RCC 7860 (cell line): Measurements from ENCODE around the gene PPIB.
A peak's percentile ranks its signal among the peaks of the same experiment; 100 is the strongest.
"Not testable (repeated sequence)": the region's sequence is repeated elsewhere in the genome, so short reads cannot be mapped to it uniquely, and the experiment has no call there.

Experiments
- DNase-seq: peaks from one replicate; pipeline ENCODE4 v3.0.0-alpha.2; 2015; ENCODE audit warnings: low spot score
- FAIRE-seq: peaks from 2 replicates; lab custom pipeline; 2012; peaks lifted over from hg19 to GRCh38; lab: Jason Lieb, UNC

PPIB gene

DNA sequence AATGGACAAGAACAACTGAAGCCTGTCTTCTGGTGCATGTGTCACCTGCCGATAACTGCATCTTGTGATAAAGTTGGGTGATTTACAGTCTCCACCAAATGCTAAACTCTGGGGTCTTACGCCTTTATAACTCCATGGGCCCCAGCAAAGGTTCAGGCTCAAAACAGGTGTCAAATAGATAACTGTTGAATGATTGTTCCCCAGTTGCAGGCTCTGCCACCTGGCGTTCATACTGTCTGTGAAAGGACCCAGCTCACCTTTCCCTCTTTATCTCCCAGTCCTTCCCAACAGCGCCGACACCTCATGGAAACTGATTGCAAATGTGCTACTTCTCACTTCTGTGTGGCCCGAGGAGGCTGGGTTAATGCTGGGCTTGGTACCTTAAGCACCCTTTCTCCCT is 19.5 kb downstream of the PPIB start:
- FAIRE-seq, result no peak
- DNase-seq, result no peak

DNA sequence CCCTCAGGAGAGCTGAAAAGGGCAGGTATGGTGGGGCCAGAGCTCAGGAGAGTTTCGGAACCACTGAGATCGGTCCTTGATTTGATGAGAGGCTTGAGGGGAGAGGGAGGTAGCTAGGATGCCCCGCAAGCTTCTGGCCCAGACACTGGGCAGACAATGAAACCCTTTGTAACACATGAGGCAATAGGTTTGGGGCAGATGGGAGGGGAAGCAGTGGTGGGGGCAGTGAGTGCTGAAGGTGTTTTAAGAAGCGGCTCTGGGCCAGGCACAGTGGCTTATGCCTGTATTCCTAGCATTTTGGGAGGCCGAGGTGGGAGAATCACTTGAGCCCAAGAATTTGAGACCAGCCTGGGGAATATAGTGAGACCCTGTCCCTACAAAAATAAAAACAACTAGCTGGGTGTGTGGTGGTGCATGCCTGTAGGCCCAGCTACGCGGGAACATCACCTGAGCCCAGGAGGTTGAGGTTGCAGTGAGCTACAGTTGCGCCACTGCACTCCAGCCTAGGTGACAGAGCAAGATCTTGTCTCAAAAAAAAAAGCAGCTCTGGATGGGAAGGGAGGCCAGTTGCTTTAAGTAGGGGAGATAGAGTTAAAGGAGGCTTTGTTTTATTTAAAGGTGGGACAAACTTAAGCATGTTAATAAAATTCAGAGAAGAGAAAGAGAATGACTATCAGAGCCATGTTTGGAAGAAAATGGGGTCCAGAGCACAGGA is 20.9 kb downstream of the PPIB start:
- FAIRE-seq (no peak), DNase-seq (no peak)

DNA sequence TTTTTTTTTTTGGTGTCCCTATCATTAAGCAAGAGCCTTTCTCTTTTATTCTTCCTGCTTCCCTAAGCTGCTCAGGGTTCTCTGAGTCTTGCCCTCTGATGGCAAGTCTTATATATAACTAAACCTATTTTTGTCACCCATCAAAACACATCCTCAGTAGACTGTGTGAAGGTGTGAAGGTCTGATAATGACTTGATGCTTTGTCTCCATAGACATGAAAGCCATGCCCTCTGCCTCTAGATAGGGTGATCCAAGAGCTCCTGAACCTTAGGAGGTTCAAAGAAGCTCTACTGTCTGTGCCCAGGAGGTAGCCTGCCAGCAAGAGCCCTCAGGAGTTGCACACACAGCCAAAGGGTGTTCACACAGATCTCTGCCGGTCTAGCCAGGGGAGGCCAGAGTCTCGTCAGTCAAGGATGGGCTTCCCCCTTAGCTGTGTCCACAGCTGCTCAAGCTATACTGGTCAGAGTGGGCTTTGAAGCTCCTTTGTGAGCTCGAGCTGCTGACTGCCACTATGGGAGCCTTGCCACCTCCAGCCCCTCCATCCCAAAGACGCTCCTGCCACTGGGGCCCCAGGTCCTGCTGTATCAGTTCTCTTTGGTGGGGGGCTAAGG is 24.4 kb downstream of the PPIB start:
- FAIRE-seq (no peak), DNase-seq (no peak)

DNA sequence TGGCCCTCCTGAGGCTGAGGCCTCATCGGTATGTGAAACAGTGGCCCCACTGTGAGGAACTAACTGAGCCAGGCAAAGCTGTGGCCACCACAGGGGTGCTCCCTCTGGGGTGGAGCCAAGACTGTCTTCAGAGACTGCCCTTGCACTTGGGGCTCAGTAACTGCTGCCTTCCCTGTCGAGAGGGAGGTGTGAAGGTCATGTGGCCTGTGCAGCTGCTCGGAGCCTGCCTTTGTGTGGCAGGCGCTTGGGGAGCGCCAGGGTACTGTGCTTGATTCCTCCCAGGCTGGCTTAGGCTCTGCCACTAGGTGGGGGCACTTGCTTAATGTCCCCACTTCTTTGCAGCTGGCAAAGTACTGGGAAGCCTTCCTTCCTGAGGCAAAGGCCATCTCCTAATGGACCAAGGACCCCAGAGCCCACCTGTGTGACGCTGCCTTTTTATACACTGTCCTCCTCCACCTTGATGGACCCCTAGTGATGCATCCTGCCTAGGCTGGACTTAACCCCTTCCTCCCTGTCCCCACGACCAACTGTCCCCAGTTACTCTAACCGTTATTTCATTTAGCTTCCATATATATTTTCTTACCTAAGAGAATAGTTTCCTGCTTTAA is 25.5 kb downstream of the PPIB start:
- FAIRE-seq (no peak), DNase-seq (no peak)

DNA sequence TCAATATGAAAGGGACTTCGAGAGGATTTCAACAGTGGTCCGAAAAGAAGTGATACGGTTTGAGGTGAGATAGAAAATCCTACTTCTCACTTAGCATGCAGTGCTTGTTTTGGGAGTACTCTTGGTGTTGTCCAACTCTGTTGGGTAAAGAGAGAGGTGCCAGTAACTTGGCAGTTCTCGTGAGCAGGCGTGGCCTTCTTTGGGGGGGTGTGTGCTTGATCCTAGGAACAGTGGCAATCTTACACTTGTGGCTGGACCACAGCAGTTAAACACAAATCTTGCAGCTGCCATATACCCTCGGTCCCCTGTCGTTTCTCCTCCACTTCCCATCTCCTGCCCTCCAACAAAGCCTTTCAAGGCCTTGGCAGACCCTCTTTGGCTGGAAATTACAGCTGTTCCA is 26.5 kb downstream of the PPIB start:
- FAIRE-seq (no peak), DNase-seq (no peak)

DNA sequence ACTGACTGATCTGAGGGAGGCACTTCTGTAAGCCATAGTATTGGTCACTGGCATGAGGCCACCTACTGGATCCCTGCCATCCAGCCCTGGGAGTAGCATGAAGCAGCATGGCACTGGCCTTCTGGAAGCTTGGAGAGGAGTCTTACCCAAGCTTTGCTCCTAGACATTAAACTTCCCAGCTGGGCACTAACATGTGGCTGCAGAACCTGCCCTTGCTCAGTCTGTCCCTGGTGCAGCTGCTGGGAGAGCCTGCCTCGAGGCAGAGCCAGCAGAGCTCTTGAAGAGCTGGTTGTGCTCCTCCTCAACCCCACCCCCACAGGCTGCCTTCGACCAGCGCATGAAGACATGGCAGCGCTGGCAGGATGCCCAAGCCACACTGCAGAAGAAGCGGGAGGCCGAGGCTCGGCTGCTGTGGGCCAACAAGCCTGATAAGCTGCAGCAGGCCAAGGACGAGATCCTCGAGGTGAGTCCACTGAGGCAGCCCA is 28.4 kb downstream of the PPIB start:
- DNase-seq, result no peak
- FAIRE-seq, result no peak

DNA sequence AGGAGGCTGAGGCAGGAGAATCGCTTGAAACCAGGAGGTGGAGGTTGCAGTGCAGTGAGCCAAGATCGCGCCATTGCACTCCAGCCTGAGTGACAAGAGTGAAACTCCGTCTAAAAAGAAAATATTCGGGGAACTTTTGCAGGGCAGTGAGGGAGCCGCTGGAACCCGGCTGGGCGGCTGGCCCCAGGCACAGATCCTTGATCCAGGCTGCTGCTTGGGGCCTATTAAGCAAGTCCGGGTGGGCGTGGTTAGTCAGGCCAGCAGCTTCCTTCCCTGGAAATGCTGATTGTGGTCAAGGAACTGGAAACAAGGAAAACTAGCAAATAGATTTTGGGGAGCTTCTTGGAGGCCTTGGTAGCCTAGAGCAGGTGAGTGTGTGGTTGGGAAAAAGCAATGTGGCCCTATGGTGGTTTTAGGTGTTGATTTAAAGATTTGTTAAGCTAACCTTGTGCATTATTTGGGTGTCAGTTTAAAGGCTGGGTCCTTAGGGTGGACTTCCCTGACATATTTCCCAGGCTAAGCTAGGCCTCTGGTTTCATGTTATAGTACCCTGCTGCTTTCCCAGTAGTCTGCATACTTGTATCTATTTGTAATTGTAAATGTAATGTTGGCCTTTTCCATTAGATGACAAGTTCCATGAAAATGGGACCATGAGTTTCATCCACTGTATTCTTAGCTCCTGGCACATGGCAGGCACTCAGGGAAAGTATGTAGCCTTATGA is 29.0 kb downstream of the PPIB start:
- no peak for DNase-seq
- no peak for FAIRE-seq

DNA sequence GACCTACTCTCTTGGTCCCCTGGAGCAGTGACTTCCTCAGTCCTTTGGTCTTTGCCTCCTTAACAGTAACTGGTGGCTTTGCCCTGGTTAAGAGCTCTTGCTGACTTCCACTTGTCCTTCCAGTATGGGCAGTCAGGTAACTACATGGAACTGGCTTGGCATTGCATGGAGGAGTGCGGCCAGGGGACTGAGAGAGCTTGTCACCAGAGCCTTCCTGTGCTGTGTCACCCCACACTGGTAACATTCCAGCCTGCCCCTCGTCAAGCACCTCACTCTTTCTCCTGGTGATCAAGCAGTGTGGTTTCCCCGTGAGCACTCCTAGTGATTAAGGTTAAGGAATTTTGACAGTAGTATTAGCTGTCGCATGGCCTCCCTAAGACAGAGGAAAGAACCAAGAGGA is 30.6 kb downstream of the PPIB start:
- DNase-seq (no peak), FAIRE-seq (no peak)

DNA sequence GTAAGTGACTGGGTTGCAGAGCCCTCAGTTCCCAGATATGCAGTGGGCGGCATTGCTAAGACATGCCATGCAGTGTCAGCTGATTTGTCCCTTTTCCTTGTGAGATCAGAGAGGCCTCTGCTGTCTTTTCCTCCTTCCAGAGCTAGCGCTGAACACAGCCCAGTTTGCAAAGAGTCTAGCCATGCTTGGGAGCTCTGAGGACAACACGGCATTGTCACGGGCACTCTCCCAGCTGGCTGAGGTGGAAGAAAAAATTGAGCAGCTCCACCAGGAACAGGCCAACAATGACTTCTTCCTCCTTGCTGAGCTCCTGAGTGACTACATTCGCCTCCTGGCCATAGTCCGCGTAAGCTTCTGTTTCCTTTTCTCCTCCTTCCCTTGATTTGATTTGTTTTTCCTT is 31.3 kb downstream of the PPIB start:
- FAIRE-seq, result no peak
- no peak for DNase-seq

DNA sequence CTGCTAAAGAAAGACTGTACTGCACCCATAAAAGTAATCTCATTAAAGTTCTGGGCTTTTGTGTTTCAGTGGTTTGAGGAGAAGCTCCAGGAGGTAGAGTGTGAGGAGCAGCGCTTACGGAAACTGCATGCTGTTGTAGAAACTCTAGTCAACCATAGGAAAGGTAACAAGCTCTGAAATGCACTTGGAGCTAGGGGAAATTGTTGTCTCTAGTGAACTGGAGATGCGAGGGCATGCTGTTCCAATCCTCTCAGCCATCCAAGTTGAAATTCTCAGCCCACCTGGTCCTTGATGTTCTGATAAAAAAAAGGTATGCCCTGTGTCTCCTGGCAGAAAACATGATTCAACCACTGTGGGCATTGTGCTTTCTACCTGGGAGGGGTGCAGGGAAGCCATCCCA is 32.7 kb downstream of the PPIB start:
- DNase-seq (no peak), FAIRE-seq (no peak)

DNA sequence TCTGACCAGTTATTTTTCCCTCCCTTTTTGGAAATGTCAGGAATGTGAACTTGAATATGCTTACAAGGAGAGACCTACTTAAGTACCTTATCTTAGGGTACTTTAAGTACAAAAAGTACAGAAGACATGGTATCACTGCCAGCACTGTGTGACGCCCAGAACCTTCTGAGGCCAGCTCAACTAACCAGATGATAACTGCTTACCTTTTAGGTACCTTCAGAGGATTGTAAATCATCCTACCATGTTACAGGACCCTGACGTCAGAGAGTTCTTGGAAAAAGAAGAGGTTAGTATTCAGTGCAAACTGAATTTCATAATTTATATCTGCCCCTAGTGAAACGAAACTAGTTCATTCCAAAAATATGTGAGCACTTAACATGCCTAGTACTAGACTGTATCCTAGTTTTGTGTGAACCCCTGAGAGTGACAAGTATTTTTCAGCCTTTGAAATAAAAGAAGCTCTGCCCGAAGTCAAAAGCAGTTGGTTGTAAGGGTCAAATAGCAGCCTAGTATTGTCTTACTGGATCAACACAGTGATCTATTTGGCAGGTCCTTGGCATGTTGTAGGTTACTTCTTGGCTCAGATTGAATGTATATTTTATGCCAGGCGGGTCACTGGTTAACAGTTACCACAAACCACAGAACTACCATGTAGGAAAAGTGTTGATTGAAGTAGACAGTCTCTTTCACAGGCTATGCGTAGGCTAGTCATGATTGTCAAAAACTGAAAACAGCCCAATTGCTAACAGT is 35.1 kb downstream of the PPIB start:
- no peak for DNase-seq
- no peak for FAIRE-seq

DNA sequence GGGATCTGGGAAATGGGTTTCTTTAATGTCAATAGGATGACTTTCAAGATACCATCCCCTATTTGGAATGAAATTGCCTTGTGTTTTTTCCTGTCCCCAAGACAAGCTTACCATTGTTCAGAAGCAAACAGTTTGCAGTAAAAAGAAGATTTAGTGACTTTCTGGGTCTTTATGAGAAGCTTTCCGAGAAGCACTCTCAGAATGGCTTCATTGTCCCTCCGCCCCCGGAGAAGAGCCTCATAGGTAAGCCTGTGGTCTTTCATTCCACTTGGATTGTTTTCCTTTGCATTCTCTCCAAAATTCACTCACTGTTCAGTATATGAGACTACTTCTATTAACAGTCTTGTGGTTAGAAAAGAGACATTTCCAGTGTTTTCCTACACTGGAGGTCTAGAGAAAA is 36.8 kb downstream of the PPIB start:
- FAIRE-seq (no peak), DNase-seq (no peak)

DNA sequence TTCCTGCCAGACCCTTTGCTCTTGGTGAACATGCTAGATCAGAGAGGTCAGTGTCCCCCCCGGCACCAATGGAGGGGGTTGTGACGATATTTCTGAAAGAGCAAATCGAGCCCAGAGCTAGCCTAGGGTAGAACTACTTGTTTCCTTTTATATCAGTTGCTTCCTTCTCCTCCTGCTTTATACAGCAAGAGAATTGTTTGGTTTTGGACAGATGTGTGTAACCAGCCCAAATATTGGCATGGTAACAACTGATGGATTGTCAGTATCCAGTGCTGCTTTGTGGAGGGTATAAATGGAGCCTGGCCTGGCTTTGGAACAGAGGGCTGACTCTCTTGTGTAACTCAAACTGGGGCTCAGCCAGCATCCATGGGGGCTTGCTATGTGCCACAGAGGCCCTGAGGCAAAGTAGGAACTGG is 39.9 kb downstream of the PPIB start:
- no peak for FAIRE-seq
- no peak for DNase-seq

DNA sequence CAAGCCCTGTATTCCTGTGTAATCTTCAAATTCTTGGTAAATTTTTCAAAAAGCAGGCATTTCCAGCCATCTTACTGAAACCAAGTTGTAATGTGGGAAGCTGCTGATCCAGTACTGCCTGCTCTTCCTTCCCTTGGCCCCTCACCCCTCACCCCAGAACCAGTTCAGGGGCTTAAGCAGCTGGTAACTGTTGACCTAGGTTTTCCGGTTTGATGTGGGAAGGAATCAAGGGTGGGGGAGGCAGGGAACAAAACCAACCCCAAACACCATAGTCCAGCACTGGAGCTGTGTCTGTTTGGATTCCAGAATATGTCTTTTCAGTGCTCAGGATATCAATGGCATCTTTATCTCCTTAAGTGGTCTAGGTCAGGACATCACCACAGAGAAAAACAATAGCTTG is 40.4 kb downstream of the PPIB start:
- FAIRE-seq (no peak), DNase-seq (no peak)

DNA sequence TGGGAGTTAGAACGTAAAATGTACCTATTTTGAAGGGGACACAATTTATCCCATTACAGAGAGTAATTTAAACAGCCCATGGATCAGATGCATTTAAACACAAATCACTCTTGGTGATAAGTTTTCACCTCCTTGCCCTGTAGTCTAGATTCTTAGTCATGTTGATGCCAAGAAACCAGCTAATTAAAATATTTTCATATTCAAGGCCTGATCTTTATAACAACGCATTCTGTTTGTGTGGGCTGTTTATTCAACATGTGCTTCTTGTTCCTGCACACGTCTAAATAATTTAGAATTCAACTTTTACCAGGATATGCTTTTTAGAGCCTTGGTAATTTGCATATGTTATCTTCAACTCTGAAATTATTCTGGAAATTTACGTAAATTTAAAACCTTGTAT is 41.2 kb downstream of the PPIB start:
- FAIRE-seq, result no peak

DNA sequence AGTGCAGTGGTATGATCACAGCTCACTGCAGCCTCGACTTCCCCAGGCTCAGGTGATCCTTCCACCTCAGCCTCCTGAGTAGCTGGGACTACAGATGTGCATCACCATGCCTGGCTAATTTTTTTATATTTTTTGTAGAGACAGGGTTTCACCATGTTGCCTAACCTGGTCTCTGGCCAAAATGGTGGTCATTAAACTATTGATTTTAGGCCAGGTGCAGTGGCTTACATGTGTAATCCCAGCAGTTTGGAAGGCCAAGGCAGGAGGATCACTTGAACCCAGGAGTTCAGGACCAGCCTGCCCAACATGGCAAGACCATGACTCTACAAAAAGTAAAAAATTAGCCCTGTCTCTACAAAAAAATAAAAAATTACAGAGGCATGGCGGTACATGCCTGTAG is 42.5 kb downstream of the PPIB start:
- DNase-seq, FAIRE-seq: not testable (repeated sequence)

More for the DNA sequence above, 41.2 kb downstream of the PPIB start:
- DNase-seq, result no peak

DNA sequence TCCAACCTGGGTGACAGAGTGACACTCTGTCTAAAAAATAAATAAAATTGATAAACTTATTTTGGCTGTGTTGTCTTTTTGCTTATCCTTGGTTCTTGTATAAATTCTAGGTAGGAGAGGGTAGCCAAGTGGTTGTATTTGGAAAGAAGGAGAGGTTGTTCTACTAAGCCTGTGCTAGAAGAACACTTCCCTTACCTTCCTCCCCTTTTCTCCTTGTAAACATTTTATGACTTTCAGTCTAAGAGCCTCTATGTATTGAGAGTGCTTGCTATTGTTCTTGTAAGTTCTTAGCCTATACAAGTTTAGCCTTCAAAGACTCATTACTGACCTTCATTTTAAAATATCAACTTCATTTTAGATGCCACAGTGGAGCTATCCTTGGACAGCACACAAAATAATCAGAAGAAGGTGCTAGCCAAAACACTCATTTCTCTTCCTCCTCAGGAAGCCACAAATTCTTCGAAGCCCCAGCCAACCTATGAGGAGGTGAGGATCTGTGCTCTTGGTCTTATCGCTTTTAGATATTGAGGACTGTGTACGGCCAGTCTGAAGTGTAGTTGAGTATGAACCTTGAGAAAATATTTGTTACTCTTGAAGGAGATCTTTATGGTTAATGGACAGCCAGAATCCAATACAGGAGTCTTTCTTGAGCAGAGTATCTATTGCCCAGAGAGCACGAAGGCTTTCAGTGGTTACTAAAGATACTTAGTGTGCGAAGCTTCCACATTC is 44.9 kb downstream of the PPIB start:
- no peak for FAIRE-seq
- DNase-seq, result no peak

DNA sequence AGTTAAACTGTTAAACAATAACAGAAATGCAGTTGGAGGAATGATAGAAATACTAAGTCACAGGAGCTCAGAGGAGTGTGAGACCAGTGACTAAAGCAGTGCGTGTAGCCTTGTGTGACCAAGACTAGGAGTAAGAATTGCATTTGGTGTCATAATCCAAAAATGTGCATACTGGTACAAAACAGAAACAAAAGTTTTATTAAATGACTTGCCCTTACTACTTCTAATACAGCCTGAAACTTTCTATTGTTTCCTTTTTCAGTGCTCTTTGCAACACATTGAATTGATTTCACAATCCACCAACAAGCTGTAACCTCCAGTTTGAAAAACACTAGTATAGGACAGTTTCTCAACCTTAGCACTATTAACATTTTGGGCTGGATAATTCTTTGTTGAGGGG is 49.9 kb downstream of the PPIB start:
- FAIRE-seq (peak; percentile 74), DNase-seq (peak; percentile 44)

DNA sequence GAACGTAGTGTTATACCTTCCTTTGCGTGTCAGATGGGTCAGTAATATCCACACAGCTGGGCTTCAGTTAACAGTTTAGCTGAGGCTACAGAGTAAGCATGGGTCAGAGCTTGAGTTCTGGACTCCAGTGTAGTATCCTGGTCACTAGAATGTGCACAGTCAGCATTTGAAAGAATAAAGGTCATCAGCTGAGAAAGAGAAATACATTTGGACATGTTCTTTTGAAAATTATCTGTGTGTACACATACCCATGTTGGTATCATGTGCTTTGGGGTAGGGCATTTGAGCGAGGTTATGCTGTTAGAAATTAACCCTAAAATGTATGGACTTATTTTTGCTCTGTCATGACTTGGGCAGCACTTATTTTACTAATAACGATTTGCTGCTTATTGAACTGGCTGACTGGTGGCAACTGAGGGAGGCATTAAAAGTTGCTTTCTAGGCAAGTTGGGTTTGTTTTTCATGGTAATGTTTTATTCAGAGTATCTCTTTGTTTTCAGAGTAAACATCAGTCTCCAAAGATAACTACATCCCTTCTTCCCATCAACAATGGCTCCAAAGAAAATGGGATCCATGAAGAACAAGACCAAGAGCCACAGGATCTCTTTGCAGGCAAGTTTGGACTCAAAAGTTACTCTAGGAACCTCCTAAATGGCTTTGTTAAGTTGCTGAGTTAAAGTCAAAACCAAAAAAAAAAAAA is 50.6 kb downstream of the PPIB start:
- DNase-seq (no peak), FAIRE-seq (no peak)

DNA sequence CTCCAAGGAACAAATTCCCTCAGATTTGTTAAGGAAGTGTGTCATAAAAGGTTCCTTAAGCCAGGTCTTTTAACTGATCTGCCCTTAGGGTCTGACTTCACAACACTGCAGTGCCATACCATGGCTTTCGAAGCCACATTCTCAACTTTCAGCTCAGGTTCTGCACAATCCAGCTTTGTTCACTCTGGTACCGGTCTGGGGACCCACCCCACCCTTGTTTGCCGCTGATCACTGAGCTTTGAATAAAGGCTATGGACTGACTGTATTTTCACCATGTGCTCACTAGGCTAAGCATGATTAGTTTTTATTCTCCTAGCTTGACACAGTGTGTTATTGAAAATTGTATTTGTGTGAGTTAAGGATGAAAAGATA is 51.2 kb downstream of the PPIB start:
- no peak for DNase-seq
- FAIRE-seq, result no peak
